OCI-LY1 (cell line): ENCODE measurements around the gene SRPRB.

Experiments
- CTCF ChIP-seq: fragments of 200-600 bp; sonication (generic), shearing (Covaris generic); IDR thresholded peaks from 2 replicates; pipeline ENCODE4 v1.5.1; 2017; ENCODE audit warnings: mild to moderate bottlenecking, antibody characterized with exemption, low read length, moderate library complexity, mixed read lengths
- EZH2 ChIP-seq: fragments of 200-600 bp; sonication (generic), shearing (Covaris generic); IDR thresholded peaks from 2 replicates; pipeline ENCODE4 v1.8.0; 2017; ENCODE audit warnings: borderline replicate concordance, mixed run types, mild to moderate bottlenecking, antibody characterized with exemption, low read length, moderate library complexity, mixed read lengths

- no peak for TF ChIP-seq CTCF
- no peak for TF ChIP-seq EZH2
These were observed 48.8 kb downstream of the SRPRB start for GRCh38 chr3:133854264-133855001.
